H9 (cell line): ENCODE results near the gene OTUB2. TPM values are rescaled to one million over a fixed set of nuclear protein-coding genes. Genes with fewer than 3 reads are reported as not detected.

Source experiments
- DNase-seq: peaks from one replicate; pipeline ENCODE4 v3.0.0-alpha.2; 2017
- H2AFZ ChIP-seq: one replicate; pipeline ENCODE4 v1.6.1; 2013; ENCODE audit warnings: mild to moderate bottlenecking, low read length, control low read depth, moderate library complexity
- H2AK5ac ChIP-seq: 2 replicates; pipeline ENCODE4 v1.6.1; 2013; ENCODE audit warnings: low read length, control low read depth, mixed read lengths; ENCODE audit not compliant: insufficient read length
- H2BK120ac ChIP-seq: one replicate; pipeline ENCODE4 v1.6.1; 2013; ENCODE audit warnings: low read depth, mild to moderate bottlenecking, low read length, control low read depth, inconsistent platforms; ENCODE audit not compliant: poor library complexity, severe bottlenecking
- H2BK12ac ChIP-seq: 2 replicates; pipeline ENCODE4 v1.6.1; 2013; ENCODE audit warnings: low read length, control low read depth, mixed read lengths, low read depth; ENCODE audit not compliant: insufficient read length
- H2BK15ac ChIP-seq: 2 replicates; pipeline ENCODE4 v1.6.1; 2013; ENCODE audit warnings: low read depth, low read length, control low read depth
- H2BK20ac ChIP-seq: one replicate; pipeline ENCODE4 v1.6.1; 2013; ENCODE audit warnings: low read depth, mild to moderate bottlenecking, low read length, control low read depth, inconsistent platforms; ENCODE audit not compliant: poor library complexity, severe bottlenecking
- H2BK5ac ChIP-seq: 2 replicates; pipeline ENCODE4 v1.6.1; 2013; ENCODE audit warnings: low read length, control low read depth, mixed read lengths; ENCODE audit not compliant: insufficient read length
- H3K14ac ChIP-seq: 2 replicates; pipeline ENCODE4 v1.6.1; 2013; ENCODE audit warnings: low read length, control low read depth; ENCODE audit not compliant: insufficient read depth
- H3K18ac ChIP-seq: 2 replicates; pipeline ENCODE4 v1.6.1; 2013; ENCODE audit warnings: low read depth, mild to moderate bottlenecking, mixed read lengths, low read length, control low read depth; ENCODE audit not compliant: insufficient read length
- H3K23ac ChIP-seq: 2 replicates; pipeline ENCODE4 v1.6.1; 2013; ENCODE audit warnings: low read length, control low read depth, mixed read lengths, low read depth; ENCODE audit not compliant: insufficient read length
- H3K23me2 ChIP-seq: 2 replicates; pipeline ENCODE4 v1.6.1; 2013; ENCODE audit warnings: low read depth, mild to moderate bottlenecking, mixed read lengths, low read length, control low read depth; ENCODE audit not compliant: insufficient read length, poor library complexity, severe bottlenecking
- H3K27ac ChIP-seq: 2 replicates; pipeline ENCODE4 v1.5.1; 2013; ENCODE audit warnings: low read length, control low read depth, mixed read lengths, low read depth; ENCODE audit not compliant: insufficient read length
- H3K27me3 ChIP-seq: 2 replicates; pipeline ENCODE4 v1.6.1; 2013; ENCODE audit warnings: low read length, control low read depth, inconsistent platforms; ENCODE audit not compliant: insufficient read depth
- H3K4ac ChIP-seq: 2 replicates; pipeline ENCODE4 v1.6.1; 2013; ENCODE audit warnings: low read depth, mild to moderate bottlenecking, control low read depth, inconsistent platforms, low read length, moderate library complexity
- H3K4me1 ChIP-seq: 2 replicates; pipeline ENCODE4 v1.6.1; 2013; ENCODE audit warnings: low read length, control low read depth, inconsistent platforms; ENCODE audit not compliant: insufficient read depth
- H3K4me2 ChIP-seq: 2 replicates; pipeline ENCODE4 v1.6.1; 2013; ENCODE audit warnings: low read length, control low read depth, mixed read lengths; ENCODE audit not compliant: insufficient read length, insufficient read depth
- H3K56ac ChIP-seq: 2 replicates; pipeline ENCODE4 v1.6.1; 2013; ENCODE audit warnings: low read depth, mild to moderate bottlenecking, mixed read lengths, low read length, control low read depth; ENCODE audit not compliant: insufficient read length
- H3K79me1 ChIP-seq: 2 replicates; pipeline ENCODE4 v1.6.1; 2013; ENCODE audit warnings: low read depth, mild to moderate bottlenecking, moderate library complexity, low read length, control low read depth, inconsistent platforms; ENCODE audit not compliant: insufficient read depth, poor library complexity, severe bottlenecking
- H3K79me2 ChIP-seq: 2 replicates; pipeline ENCODE4 v1.6.1; 2013; ENCODE audit warnings: low read length, control low read depth, inconsistent platforms; ENCODE audit not compliant: insufficient read depth
- H3K9ac ChIP-seq: 2 replicates; pipeline ENCODE4 v1.6.1; 2013; ENCODE audit warnings: low read length, control low read depth, mixed read lengths; ENCODE audit not compliant: insufficient read length; ENCODE audit errors: extremely low read depth
- H3K9me3 ChIP-seq: one replicate; pipeline ENCODE4 v1.6.1; 2013; ENCODE audit warnings: low read depth, low read length, inconsistent platforms; ENCODE audit not compliant: control insufficient read depth
- H3T11ph ChIP-seq: one replicate; pipeline ENCODE4 v1.6.1; 2013; ENCODE audit warnings: mild to moderate bottlenecking, low read length, control low read depth, inconsistent platforms
- H4K20me1 ChIP-seq: one replicate; pipeline ENCODE4 v1.6.1; 2013; ENCODE audit not compliant: control insufficient read depth, insufficient read length, insufficient read depth
- H4K5ac ChIP-seq: 2 replicates; pipeline ENCODE4 v1.6.1; 2013; ENCODE audit warnings: low read depth, mild to moderate bottlenecking, mixed read lengths, low read length, control low read depth; ENCODE audit not compliant: insufficient read length
- H4K8ac ChIP-seq: replicated peaks from 2 replicates; pipeline ENCODE4 v1.6.1; 2013; ENCODE audit warnings: low read length, control low read depth, mixed read lengths, low read depth; ENCODE audit not compliant: insufficient read length
- H4K91ac ChIP-seq: 2 replicates; pipeline ENCODE4 v1.6.1; 2013; ENCODE audit warnings: low read depth, mild to moderate bottlenecking, moderate library complexity, mixed read lengths, low read length, control low read depth; ENCODE audit not compliant: insufficient read length
- H3K27ac Mint-ChIP-seq, 3 experiments: 2 replicates in 2 of 3; 3 replicates in 1 of 3; pipeline ENCODE4 v1.8.0; 2020 to 2021; ENCODE audit warnings: mixed read lengths in 3 of 3, mild to moderate bottlenecking in 1 of 3, moderate library complexity in 1 of 3
- H3K27me3 Mint-ChIP-seq: 2 replicates; pipeline ENCODE4 v1.8.0; 2021; ENCODE audit warnings: low read depth, mild to moderate bottlenecking, moderate library complexity, mixed read lengths
- H3K36me3 Mint-ChIP-seq, 3 experiments: 2 replicates in 2 of 3; 3 replicates in 1 of 3; pipeline ENCODE4 v1.8.0; 2020 to 2021; ENCODE audit warnings: low read depth in 3 of 3, mixed read lengths in 3 of 3; ENCODE audit not compliant: insufficient read depth in 1 of 3
- H3K4me1 Mint-ChIP-seq, 2 experiments: 2 replicates each; pipeline ENCODE4 v1.8.0; 2020; ENCODE audit warnings: mixed read lengths in 2 of 2
- H3K4me3 Mint-ChIP-seq, 2 experiments: 2 replicates in 1 of 2; 3 replicates in 1 of 2; pipeline ENCODE4 v1.8.0; 2020 to 2021; ENCODE audit warnings: mild to moderate bottlenecking in 2 of 2, mixed read lengths in 2 of 2, moderate library complexity in 1 of 2
- H3K9me3 Mint-ChIP-seq, 2 experiments: 2 replicates in 1 of 2; 3 replicates in 1 of 2; pipeline ENCODE4 v1.8.0; 2020; ENCODE audit warnings: mild to moderate bottlenecking in 2 of 2, mixed read lengths in 2 of 2, moderate library complexity in 1 of 2
- CTCF ChIP-seq: fragments of 200-600 bp; sonication (generic); conservative IDR thresholded peaks from 3 replicates; pipeline ENCODE4 v1.8.0; 2021; ENCODE audit warnings: antibody characterized with exemption, mild to moderate bottlenecking
- WGBS: extraction: QIAGEN DNeasy Blood & Tissue Kit; methylation state at CpG from one replicate; pipeline ENCODE4 v1.1.7; 2013; ENCODE audit warnings: missing lambda C conversion rate, low lambda C conversion rate, mixed read lengths; ENCODE audit not compliant: insufficient read length; ENCODE audit errors: extremely low coverage; 5-methylcytosine and 5-hydroxymethylcytosine counted together
- total RNA-seq: library from RNA; stranded (reverse); gene quantifications from 2 replicates; pipeline ENCODE4 v1.2.1, GENCODE V29; 2021

OTUB2 gene
- total RNA-seq, 1 experiment from 2014 or later = 3.6 TPM

GRCh38 chr14:93981316-93982229, 44.6 kb upstream of the OTUB2 start:
- no peak overlapping the region for H3K27ac ChIP-seq
- H3K18ac ChIP-seq = no peak overlapping the region
- no CpG with 5 or more reads among the region's 9 CpGs for WGBS

More at GRCh38 chr14:93981316-93982229, 44.6 kb upstream of the OTUB2 start:
- Histone ChIP-seq H3K79me2 (no peaks in the 10 kb centered on the region), H2BK20ac (no peak overlapping the region), H3K4me1 (no peaks in the 10 kb centered on the region), H3K14ac (no peak overlapping the region; the same call in 1 of the 2 replicates), H4K5ac (no peak overlapping the region), H3K27me3 (no peaks in the 10 kb centered on the region), H2BK12ac (no peak overlapping the region), H4K91ac (no peak overlapping the region), H3K4me2 (no peak overlapping the region), H3K23ac (no peak overlapping the region), H3T11ph (no peak overlapping the region), H2BK5ac (no peak overlapping the region), H4K20me1 (no peaks in the 10 kb centered on the region), H2BK120ac (no peak overlapping the region), H4K8ac (no peak overlapping the region), H2BK15ac (no peak overlapping the region), H3K9me3 (no peaks in the 10 kb centered on the region), H3K4ac (no peak overlapping the region), H3K79me1 (no peaks in the 10 kb centered on the region), H2AFZ (no peak overlapping the region), H3K56ac (no peak overlapping the region), H2AK5ac (no peak overlapping the region), H3K9ac (no peak overlapping the region), H3K23me2 (no peaks in the 10 kb centered on the region)
- no peak for DNase-seq
- H3K36me3 Mint-ChIP-seq = no peaks in the 10 kb centered on the region
- no peak overlapping the region for H3K4me3 Mint-ChIP-seq
- TF ChIP-seq CTCF = peak; percentile 25; the same call in 1 of the 3 replicates
- peaks cover 2% of the 10 kb centered on the region; the same call in 1 of the 2 replicates for H3K27me3 Mint-ChIP-seq
- H3K27ac Mint-ChIP-seq = no peak overlapping the region
- H3K9me3 Mint-ChIP-seq = no peaks in the 10 kb centered on the region; a peak in 2 of 5 replicates
- H3K4me1 Mint-ChIP-seq = peaks cover 17 to 42% of the 10 kb centered on the region in 2 experiments
